CD4-positive, alpha-beta memory T cell (primary cell): ENCODE results near the gene RIPPLY1. TPM values are rescaled to one million over a fixed set of nuclear protein-coding genes. Genes with fewer than 3 reads are reported as not detected.

Source experiments
- CTCF ChIA-PET: fragments of 350-600 bp; sonication (Branson Sonifier 250); formaldehyde crosslinking; loops from one replicate; lab custom pipeline; 2021; ENCODE audit warnings: inconsistent platforms; ENCODE audit not compliant: partially characterized antibody; lab: Charles Lee
- POLR2A ChIA-PET: fragments of 350-600 bp; sonication (Branson Sonifier 250); formaldehyde crosslinking; loops from one replicate; lab custom pipeline; 2021; ENCODE audit not compliant: partially characterized antibody; lab: Charles Lee
- DNase-seq, 5 donors: peaks; one replicate each; pipeline versions ENCODE4 v3.0.0 to v3.0.0-alpha.2; 2020 to 2022; ENCODE audit warnings: mixed read lengths in 1 of 5
- H3K27ac ChIP-seq: one replicate; pipeline ENCODE4 v1.7.0; 2013; ENCODE audit warnings: low read depth, low read length
- H3K27me3 ChIP-seq: 2 replicates; pipeline ENCODE4 v1.7.0; 2013; ENCODE audit warnings: mild to moderate bottlenecking, low read length, moderate library complexity; ENCODE audit not compliant: insufficient read depth
- H3K36me3 ChIP-seq: 2 replicates; pipeline ENCODE4 v1.7.0; 2013; ENCODE audit warnings: mild to moderate bottlenecking, low read length, moderate library complexity; ENCODE audit not compliant: insufficient read depth
- H3K4me1 ChIP-seq: 2 replicates; pipeline ENCODE4 v1.7.0; 2013; ENCODE audit warnings: mild to moderate bottlenecking, low read length, moderate library complexity; ENCODE audit not compliant: insufficient read depth
- H3K4me3 ChIP-seq, 2 donors: one replicate each; pipeline ENCODE4 v1.7.0; 2013; ENCODE audit warnings: low read length in 2 of 2, mild to moderate bottlenecking in 1 of 2
- H3K9me3 ChIP-seq, 2 donors: one replicate each; pipeline ENCODE4 v1.7.0; 2013; ENCODE audit warnings: low read length in 2 of 2, control low read depth in 1 of 2; ENCODE audit not compliant: control insufficient read depth in 1 of 2
- H3K27ac Mint-ChIP-seq, 7 donors: one replicate each; pipeline ENCODE4 v1.8.0; 2020 to 2021; ENCODE audit warnings: mixed read lengths in 7 of 7, mild to moderate bottlenecking in 6 of 7, inconsistent platforms in 3 of 7, moderate library complexity in 3 of 7
- H3K27me3 Mint-ChIP-seq, 2 donors: one replicate each; pipeline ENCODE4 v1.8.0; 2020 to 2021; ENCODE audit warnings: mixed read lengths in 2 of 2
- H3K36me3 Mint-ChIP-seq, 2 donors: one replicate each; pipeline ENCODE4 v1.8.0; 2020 to 2021; ENCODE audit warnings: mixed read lengths in 2 of 2, inconsistent platforms in 1 of 2, mild to moderate bottlenecking in 1 of 2
- H3K4me1 Mint-ChIP-seq, 4 donors: one replicate each; pipeline ENCODE4 v1.8.0; 2020 to 2021; ENCODE audit warnings: mixed read lengths in 4 of 4, mild to moderate bottlenecking in 1 of 4
- H3K4me3 Mint-ChIP-seq, 8 donors: one replicate each; pipeline ENCODE4 v1.8.0; 2020 to 2021; ENCODE audit warnings: mixed read lengths in 8 of 8, mild to moderate bottlenecking in 7 of 8, moderate library complexity in 6 of 8, inconsistent platforms in 3 of 8
- H3K9me3 Mint-ChIP-seq, 8 donors: one replicate each; pipeline ENCODE4 v1.8.0; 2020 to 2021; ENCODE audit warnings: mixed read lengths in 8 of 8, mild to moderate bottlenecking in 5 of 8, inconsistent platforms in 3 of 8, moderate library complexity in 1 of 8
- intact Hi-C: fragments of 100-400 bp; cut with micrococcal nuclease; formaldehyde crosslinking; loops from one replicate; pipeline ENCODE4 v1.15.1; 2023
- polyA plus RNA-seq, 2 donors: library from polyadenylated mRNA; unstranded; fragments of 300-500 nt; fragmentation: Illumina TruSeq; gene quantifications; one replicate each; pipeline ENCODE4 v1.2.3, GENCODE V29; 2021
- total RNA-seq, 2 experiments: library from RNA; stranded (reverse); gene quantifications; one replicate each; pipeline ENCODE4 v1.2.3, GENCODE V29; 2021

RIPPLY1 gene
- total and polyA plus RNA-seq, 4 experiments from 2014 or later = not detected

DNA sequence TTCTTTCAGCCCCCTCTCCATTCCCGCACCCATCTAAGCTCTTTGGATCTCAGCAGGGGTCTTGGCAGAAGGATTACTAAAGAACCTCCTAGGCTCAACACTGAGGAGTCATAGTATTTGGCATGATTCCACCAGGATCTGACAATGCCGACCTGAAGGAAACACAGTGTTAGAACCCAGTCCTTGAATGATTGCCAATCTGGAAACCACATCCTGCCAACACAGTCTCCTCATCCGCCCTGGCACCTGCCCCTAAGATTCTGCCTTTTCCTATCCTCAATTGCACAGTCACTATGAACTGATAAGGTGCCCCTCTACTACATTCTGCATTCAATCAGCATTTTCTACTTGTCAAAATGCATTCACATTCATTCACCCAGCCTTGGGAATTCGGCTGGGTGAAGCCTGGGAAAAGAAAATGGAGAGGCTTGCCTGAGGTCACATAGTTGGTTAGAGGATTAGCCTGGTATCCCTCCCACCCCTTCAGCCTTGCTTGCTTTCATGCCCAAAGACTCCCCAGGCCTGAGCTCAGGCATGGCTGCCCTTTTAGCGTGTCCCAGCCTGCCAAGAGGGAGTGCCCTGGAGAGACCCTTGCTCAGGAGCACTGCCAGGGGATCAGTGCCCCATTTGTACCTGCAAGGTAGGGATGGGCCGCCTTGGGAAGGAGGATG lies 14.8 kb upstream of the RIPPLY1 start:
- ChIA-PET POLR2A (no interaction called here), CTCF (interaction anchor here (1.3 kb wide), 1 partner anchor 32 kb away, joined by 3 read pairs; no protein-coding TSS in a partner anchor)
- intact Hi-C loops = no loop called here
- Mint-ChIP-seq H3K4me3 (peak overlapping the region; percentile 13 to 62 (median 54)), H3K36me3 (no peaks in the 10 kb centered on the region), H3K4me1 (peaks cover 17 to 26% (median 22%) of the 10 kb centered on the region in 4 donors), H3K27me3 (peaks cover 0 to 3% of the 10 kb centered on the region in 2 donors), H3K9me3 (peaks cover 0 to 1% (median 0%) of the 10 kb centered on the region in 8 donors), H3K27ac (peak overlapping the region in 6 of 7 donors; percentile 1 to 88 (median 34))
- H3K4me3 ChIP-seq = no peak overlapping the region
- H3K27ac ChIP-seq = no peak overlapping the region
- peak; percentile 40 to 59 (median 52) for DNase-seq
- H3K4me1 ChIP-seq = peaks cover 19% of the 10 kb centered on the region
- no peaks in the 10 kb centered on the region for H3K27me3 ChIP-seq
- H3K36me3 ChIP-seq = no peaks in the 10 kb centered on the region
- H3K9me3 ChIP-seq = no peaks in the 10 kb centered on the region

DNA sequence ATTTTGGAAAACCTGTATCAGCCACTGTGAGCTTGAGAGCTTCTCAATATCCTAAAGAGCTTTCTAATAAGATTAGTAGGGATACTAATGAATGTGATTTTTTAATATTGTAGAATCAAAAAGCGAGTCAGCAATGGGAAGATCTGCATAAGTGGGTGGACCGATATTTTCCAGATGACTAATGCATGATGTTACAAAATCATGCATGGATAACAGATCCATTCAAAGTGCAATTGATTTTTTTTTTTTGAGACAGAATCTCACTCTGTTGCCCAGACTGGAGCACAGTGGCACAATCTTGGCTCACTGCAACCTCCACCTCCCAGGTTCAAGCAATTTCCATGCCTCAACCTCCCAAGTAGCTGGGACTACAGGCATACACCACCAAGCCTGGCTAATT lies 9.7 kb upstream of the RIPPLY1 start:
- Histone ChIP-seq H3K4me1 (peaks cover 11% of the 10 kb centered on the region), H3K36me3 (no peaks in the 10 kb centered on the region), H3K9me3 (no peaks in the 10 kb centered on the region), H3K4me3 (no peak overlapping the region), H3K27ac (no peak overlapping the region), H3K27me3 (no peaks in the 10 kb centered on the region)
- Mint-ChIP-seq H3K27ac (no peak overlapping the region), H3K4me1 (peaks cover 11 to 17% (median 15%) of the 10 kb centered on the region in 4 donors), H3K9me3 (peaks cover 0 to 1% (median 0%) of the 10 kb centered on the region in 8 donors), H3K4me3 (no peak overlapping the region), H3K27me3 (peaks cover 0 to 3% of the 10 kb centered on the region in 2 donors), H3K36me3 (no peaks in the 10 kb centered on the region)
- POLR2A ChIA-PET = no interaction called here
- no peak for DNase-seq
- intact Hi-C loops = no loop called here
- CTCF ChIA-PET = no interaction called here

DNA sequence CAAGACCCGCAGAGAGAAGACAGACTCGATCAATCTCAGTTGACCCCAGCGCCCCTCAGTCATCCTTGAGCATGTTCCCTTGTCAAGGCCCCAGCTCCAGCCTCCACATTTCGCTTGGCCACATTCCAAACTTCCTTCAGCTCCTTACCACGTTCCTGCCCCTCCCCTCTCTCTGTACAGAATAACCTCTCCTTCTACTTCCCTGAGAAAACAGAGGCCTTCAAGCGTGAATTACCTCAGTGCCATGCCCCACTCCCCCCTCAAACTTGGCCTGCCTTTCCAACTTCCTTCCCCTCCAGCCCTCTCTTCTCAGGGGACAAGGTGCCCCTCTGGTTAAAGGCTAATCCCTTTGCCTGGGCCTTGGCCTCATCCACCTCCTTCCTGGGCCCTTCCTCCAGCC lies 3.2 kb upstream of the RIPPLY1 start:
- no peaks in the 10 kb centered on the region for H3K4me1 Mint-ChIP-seq
- Histone ChIP-seq H3K27me3 (no peaks in the 10 kb centered on the region), H3K4me1 (no peaks in the 10 kb centered on the region), H3K36me3 (no peaks in the 10 kb centered on the region), H3K4me3 (no peak overlapping the region), H3K27ac (no peak overlapping the region), H3K9me3 (no peaks in the 10 kb centered on the region)
- H3K36me3 Mint-ChIP-seq = no peaks in the 10 kb centered on the region
- ChIA-PET CTCF (interaction anchor here (1.0 kb wide), 1 partner anchor 8 kb away, joined by 4 read pairs; no protein-coding TSS in a partner anchor), POLR2A (no interaction called here)
- peaks cover 0 to 1% (median 0%) of the 10 kb centered on the region in 8 donors for H3K9me3 Mint-ChIP-seq
- no peak for DNase-seq
- H3K4me3 Mint-ChIP-seq = no peak overlapping the region
- no peaks in the 10 kb centered on the region for H3K27me3 Mint-ChIP-seq
- peak overlapping the region in 2 of 7 donors; percentile 66 to 72 for H3K27ac Mint-ChIP-seq
- intact Hi-C loops = no loop called here

- H3K9me3 Mint-ChIP-seq = peaks cover 0 to 1% (median 0%) of the 10 kb centered on the region in 8 donors
- H3K4me1 Mint-ChIP-seq = no peaks in the 10 kb centered on the region
- CTCF ChIA-PET = interaction anchor here (2.6 kb wide), 1 partner anchor 11 kb away, joined by 8 read pairs; no protein-coding TSS in a partner anchor
These were observed 2.0 kb upstream of the RIPPLY1 start for GRCh38 chrX:106905064-106905708.

GRCh38 chrX:106903856-106904528 lies 851 bp upstream of the RIPPLY1 start:
- no peaks in the 10 kb centered on the region for H3K27me3 ChIP-seq
- no peak overlapping the region for H3K4me3 ChIP-seq
- no peaks in the 10 kb centered on the region for H3K9me3 ChIP-seq
- ChIA-PET CTCF (interaction anchor here (2.6 kb wide), 1 partner anchor 10 kb away, joined by 8 read pairs; no protein-coding TSS in a partner anchor), POLR2A (no interaction called here)
- Mint-ChIP-seq H3K4me3 (no peak overlapping the region), H3K27ac (no peak overlapping the region), H3K36me3 (no peaks in the 10 kb centered on the region), H3K9me3 (peaks cover 0 to 1% (median 0%) of the 10 kb centered on the region in 8 donors), H3K4me1 (no peaks in the 10 kb centered on the region), H3K27me3 (no peaks in the 10 kb centered on the region)
- H3K4me1 ChIP-seq = no peaks in the 10 kb centered on the region
- DNase-seq = no peak
- H3K27ac ChIP-seq = no peak overlapping the region
- H3K36me3 ChIP-seq = no peaks in the 10 kb centered on the region
- intact Hi-C loops = no loop called here

More at GRCh38 chrX:106905064-106905708, 2.0 kb upstream of the RIPPLY1 start:
- H3K4me1 ChIP-seq = no peaks in the 10 kb centered on the region
- no peaks in the 10 kb centered on the region for H3K36me3 ChIP-seq
- H3K27me3 ChIP-seq = no peaks in the 10 kb centered on the region
- Mint-ChIP-seq H3K27ac (peak overlapping the region in 1 of 7 donors; percentile 1), H3K36me3 (no peaks in the 10 kb centered on the region), H3K27me3 (no peaks in the 10 kb centered on the region), H3K4me3 (no peak overlapping the region)
- POLR2A ChIA-PET = no interaction called here
- DNase-seq = no peak
- intact Hi-C loops = no loop called here
- H3K9me3 ChIP-seq = no peaks in the 10 kb centered on the region
- H3K4me3 ChIP-seq = no peak overlapping the region
- H3K27ac ChIP-seq = no peak overlapping the region

DNA sequence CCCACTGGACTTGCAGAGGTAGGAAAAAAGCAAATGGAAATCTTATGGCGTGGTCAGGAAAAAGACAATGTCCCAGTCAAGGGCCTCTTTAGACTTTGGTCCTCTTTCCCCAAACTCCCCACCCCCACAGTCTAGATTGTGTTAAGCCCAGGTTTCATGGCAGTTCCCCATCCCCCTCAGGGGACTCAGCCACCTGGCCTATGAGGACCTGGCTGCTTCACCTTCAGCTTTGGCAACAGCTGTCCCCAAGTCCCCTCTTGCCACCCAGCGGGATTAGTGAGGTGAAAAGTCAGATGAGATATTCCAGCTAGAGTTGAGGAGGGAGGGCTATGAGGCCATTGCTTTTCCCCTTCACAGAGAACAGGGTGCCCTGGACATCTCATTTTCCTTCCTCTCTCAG lies 457 bp downstream of the RIPPLY1 start:
- intact Hi-C loops = no loop called here
- DNase-seq = no peak

DNA sequence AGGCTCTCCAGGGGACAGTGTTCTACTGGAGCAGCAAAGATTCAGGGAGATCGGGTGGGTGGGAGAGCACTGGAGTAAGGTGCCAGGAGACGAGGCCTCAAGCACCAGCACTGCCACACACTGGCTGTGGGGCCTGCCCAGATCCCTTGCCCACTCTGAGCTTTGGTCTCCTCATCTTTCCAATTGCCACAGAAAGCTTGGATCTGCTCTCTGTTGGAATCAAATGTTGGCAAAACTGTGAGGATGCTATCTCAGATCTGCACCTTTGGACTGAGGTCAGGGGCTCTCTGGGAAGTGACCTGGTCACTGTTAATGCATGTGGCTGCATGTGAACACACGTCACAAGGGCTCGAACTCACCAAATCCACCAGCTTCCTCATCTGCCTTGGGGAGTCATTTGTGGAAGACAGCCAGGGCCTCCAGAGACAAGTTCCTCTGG lies 1.3 kb downstream of the RIPPLY1 start:
- intact Hi-C loops = no loop called here

More for the DNA sequence above, 457 bp downstream of the RIPPLY1 start:
- CTCF ChIA-PET = interaction anchor here (1.2 kb wide), 2 partner anchors 8 to 30 kb away, joined by 3 to 6 read pairs; no protein-coding TSS in a partner anchor
- H3K4me1 Mint-ChIP-seq = peaks cover 0 to 4% (median under 1%) of the 10 kb centered on the region in 4 donors
- no peak overlapping the region for H3K4me3 Mint-ChIP-seq
- Histone ChIP-seq H3K36me3 (no peaks in the 10 kb centered on the region), H3K4me1 (no peaks in the 10 kb centered on the region), H3K27ac (no peak overlapping the region), H3K27me3 (no peaks in the 10 kb centered on the region), H3K4me3 (no peak overlapping the region), H3K9me3 (no peaks in the 10 kb centered on the region)
- no peaks in the 10 kb centered on the region for H3K36me3 Mint-ChIP-seq
- H3K27me3 Mint-ChIP-seq = no peaks in the 10 kb centered on the region
- H3K9me3 Mint-ChIP-seq = no peaks in the 10 kb centered on the region
- no peak overlapping the region for H3K27ac Mint-ChIP-seq
- POLR2A ChIA-PET = no interaction called here

More for the DNA sequence above, 1.3 kb downstream of the RIPPLY1 start:
- no peak for DNase-seq
- POLR2A ChIA-PET = no interaction called here
- Histone ChIP-seq H3K27ac (no peak overlapping the region), H3K9me3 (no peaks in the 10 kb centered on the region), H3K4me3 (no peak overlapping the region), H3K4me1 (no peaks in the 10 kb centered on the region), H3K27me3 (no peaks in the 10 kb centered on the region), H3K36me3 (no peaks in the 10 kb centered on the region)
- Mint-ChIP-seq H3K27me3 (no peaks in the 10 kb centered on the region), H3K9me3 (no peaks in the 10 kb centered on the region), H3K4me3 (no peak overlapping the region), H3K4me1 (peaks cover 0 to 4% (median under 1%) of the 10 kb centered on the region in 4 donors), H3K27ac (no peak overlapping the region), H3K36me3 (no peaks in the 10 kb centered on the region)
- CTCF ChIA-PET = interaction anchor here (0.9 to 1.3 kb wide), 4 partner anchors 8 to 43 kb away, joined by 3 to 6 read pairs (median 3); no protein-coding TSS in a partner anchor
